ENCODE measurements around the gene IL7R.
A peak's percentile ranks its signal among the peaks of the same experiment; 100 is the strongest.
"Not testable (repeated sequence)": the region's sequence is repeated elsewhere in the genome, so short reads cannot be mapped to it uniquely, and the experiment has no call there.

Gene IL7R

DNA sequence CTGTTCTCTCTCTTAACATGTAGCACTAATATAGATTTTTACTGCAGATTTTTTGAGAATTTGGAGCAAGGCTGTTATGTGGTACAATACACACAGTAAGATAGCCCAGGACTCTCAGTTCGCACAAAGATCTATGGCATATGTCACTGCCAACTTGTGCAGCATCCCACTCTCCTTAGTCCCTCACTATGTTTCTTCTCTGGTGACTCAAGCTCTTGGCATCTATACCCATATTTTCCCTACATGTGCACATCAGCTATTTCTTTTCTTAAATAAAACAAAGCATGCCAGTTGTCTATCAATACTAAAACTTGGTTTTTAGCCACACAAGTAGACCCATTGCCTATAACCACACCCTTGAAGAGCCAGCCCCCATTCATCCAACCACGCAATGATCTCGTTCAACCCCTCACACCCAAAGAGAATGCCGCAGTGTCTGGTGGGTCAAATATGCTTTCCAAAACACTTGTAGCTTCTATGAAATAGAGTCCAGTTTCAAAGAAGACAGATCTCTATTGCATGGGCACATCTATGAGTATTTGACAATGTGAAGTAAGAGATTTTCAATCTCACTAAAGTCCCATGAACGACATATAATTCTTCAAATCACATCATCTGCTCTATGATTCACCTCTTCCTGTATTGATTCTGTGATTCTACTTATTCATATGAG, 18.2 kb upstream of the IL7R start:
- DNase-seq (ENCODE audit: low read depth in 2 of 2): no peak

DNA sequence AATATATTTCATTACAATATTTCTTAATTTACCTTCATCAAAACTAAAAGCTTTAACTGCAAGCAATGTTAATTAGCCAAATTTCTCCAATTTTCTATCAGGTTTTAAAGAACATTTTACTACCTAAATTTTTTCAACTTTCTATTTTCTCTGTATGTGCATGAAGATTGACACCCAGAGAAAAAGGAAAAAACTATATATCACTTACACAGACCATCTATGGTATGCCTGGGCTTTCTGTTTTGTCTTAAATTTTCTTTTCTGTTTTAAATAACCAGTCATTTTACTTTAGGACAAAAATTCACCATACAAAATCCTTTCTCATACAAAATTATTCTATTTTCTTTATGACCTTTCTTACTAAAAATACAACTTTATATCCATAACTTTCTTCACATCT, 13.8 kb upstream of the IL7R start:
- no peak for DNase-seq (ENCODE audit: low read depth in 2 of 2)

DNA sequence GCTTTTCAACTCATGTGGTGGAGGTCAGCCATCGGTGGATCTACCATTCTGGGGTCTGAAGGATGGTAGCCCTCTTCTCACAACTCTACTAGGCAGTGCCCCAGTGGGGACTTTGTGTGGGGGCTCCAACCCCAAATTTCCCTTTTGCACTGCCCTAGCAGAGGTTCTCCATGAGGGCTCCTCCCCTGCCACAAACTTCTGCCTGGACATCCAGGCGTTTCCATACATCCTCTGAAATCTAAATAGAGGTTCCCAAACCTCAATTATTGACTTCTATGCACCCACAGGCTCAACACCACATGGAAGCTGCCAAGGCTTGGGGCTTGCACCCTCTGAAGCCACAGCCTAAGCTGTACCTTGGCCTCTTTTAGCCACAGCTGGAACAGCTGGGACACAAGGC, 11.2 kb upstream of the IL7R start:
- DNase-seq (ENCODE audit: low read depth in 2 of 2): not testable (repeated sequence)

DNA sequence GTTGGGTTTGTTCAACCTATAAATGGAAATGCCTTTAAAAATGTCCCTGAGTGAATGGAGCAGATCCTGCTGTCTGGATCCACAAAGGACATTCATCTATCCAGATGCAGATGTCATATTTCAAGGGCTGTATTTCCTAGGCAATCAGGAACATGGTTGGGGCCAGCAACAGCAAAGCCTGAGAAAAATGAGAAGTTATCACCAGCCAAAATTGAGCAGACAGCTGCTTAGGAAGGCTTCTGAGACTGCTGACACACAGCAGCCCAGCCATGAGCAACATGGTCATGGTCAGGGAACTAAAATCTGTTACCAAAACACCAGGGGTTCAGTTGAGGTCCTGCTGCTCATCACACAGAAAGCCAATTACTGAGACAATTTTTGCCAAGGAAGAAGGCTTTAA, 9.2 kb upstream of the IL7R start:
- DNase-seq (ENCODE audit: low read depth in 2 of 2): no peak

DNA sequence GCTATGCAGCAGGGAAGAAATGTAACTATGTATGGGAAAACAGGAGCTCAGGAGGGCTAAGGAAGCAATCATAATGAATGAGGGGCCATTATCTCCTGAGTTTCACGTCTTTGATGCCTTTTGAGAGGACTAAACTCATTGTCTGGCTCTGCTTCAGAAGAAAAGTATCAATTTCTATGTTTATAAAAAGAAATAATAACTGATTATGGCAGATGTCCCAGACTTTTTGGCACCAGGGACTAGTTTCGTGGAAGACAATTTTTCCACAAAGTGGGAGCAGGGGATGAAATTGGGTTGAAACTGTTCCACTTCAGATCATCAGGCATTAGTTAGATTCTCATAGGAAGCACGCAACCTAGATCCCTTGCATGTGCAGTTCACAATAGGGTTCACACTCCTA, 8.7 kb upstream of the IL7R start:
- no peak for DNase-seq (ENCODE audit: low read depth in 2 of 2)

DNA sequence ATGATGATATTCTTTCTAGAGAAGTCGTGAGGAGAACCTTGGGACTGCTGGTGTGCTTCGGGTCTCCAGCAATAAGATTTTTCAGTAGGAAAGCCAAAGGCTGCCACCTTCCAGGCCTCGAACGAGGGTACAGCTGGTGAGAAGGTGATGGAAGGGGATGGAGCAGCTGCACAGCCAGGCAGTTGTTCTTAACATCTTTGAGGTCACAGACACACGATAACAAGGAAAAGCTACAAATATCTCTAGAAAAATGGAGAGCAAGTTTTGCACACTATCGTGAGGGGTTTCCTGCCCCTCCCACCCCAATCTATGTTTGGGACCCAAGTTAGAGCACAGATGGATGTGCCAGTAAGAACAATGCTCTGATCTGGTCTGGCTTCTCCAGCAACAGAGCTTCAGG, 6.8 kb upstream of the IL7R start:
- no peak for DNase-seq (ENCODE audit: low read depth in 2 of 2)

DNA sequence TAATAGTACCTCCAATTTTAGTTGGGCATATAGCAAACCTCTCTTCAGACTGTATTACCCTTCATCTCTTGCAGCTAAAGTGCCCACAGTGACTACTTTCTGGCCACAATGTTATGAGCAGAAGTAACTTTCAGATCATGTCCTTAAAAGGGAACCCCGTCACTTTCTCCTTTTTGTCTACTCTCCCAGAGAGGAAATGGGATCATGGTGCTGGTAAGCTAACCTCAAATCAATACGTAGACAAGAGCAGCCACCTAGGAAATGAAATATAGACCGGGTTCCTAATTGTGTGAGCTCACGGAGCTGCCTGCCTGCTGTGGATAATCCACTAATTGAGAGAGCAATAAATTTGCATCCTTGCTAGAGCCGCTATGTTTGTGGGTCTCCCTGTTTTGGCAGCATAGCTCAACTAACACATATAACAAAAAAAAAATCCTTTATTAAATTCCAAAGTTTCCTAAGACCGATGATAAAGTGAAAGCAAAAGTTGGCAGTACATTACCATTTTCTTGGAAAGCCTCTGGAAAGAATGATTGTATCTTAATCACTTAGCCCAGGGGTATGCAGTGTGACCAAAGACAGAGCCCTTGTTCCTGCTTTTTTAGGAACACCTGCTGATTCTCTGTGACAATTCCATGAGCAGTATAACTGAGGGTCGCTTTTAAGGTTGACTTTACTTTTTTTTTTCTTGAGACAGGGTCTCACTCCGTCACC, 5.6 kb upstream of the IL7R start:
- DNase-seq (ENCODE audit: low read depth in 2 of 2): no peak

DNA sequence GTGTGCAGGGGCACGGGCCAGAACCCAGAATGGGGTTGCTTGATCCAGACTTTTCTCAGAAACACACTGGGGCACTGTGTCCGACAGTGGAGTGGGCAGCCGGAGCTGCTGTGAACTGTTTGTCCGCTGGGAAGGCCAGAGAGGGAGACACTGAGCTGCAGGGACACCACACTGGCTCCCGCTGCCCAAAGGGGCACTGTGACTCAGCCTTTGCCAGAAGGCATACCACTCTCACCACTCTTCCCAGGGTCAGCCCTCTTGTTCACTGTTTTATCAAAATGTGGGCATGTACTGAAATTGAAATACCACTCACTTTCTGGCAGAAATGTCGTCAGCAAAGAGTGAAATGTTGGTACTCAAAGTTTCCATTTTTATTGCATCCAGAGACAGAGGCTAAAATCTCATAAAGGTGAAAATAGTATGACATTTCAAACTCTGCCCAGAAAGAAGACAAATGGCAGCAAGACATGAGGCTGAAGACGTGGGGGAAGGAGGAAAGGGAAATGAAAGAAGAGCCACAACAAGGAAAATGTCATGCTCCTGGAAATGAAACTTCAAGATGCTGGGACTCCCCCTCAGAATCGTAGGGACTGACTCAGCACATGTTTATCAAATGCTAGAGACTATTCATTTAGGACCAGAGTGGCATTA, 4.5 kb upstream of the IL7R start:
- DNase-seq (ENCODE audit: low read depth in 2 of 2): no peak

DNA sequence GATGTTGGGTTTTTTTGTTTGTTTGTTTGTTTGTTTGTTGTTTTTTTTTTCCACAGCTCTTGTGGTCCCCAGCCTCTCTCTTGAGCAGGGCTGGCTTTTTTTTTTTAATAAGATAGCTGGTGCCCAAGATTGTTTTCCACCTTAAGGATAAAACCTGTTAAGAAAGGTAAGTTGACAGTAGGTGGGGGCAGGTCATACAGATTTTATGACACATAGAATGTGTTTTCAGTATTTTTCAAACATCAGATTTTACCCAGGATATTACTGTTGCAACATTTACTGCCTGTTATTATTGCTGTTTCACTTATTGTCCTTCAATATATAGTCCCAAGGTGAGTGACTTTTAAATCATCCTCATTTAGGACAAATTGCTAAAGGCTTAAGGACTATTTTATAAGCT, 3.9 kb upstream of the IL7R start:
- DNase-seq (ENCODE audit: low read depth in 2 of 2): no peak

DNA sequence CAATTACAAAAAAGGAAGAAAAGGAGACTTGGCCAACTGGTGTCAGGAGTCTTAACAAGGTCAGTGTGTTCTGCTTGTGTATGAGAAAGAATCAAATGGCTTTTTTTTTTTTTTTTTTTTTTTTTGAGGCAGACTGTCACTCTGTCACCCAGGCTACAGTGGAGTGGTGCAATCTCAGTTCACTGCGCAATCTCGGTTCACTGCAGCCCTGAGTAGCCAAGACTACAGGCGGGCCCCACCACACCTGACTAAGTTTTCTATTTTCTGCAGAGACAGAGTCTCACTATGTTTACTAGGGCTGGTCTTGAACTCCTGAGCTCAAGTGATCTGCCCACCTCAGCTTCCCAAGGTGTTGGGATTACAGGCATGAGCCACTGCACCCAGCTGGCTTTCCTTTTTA, 3.1 kb upstream of the IL7R start:
- DNase-seq (ENCODE audit: low read depth in 2 of 2): peak in 1 of 2 experiments; percentile 34

DNA sequence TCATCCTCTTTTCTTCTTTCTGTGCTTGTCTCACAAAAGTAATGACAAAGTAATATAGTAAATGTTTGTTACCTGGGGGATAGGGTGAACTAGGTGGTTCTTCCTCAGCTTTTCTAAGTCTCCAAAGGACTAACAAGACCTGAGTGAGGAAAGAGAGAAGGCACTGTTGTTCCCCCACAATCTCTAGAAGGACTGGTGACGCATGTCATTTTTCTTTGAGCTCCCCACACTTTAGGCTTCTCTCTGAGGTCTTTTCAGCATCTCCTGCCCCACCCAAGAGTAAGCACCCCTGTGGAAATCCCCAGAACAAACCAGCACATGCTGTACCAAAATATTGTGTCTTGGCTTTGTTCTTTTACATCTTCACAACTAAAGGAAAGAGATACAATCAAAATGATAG, 2.4 kb upstream of the IL7R start:
- peak in 1 of 2 experiments; percentile 54 for DNase-seq (ENCODE audit: low read depth in 2 of 2)

DNA sequence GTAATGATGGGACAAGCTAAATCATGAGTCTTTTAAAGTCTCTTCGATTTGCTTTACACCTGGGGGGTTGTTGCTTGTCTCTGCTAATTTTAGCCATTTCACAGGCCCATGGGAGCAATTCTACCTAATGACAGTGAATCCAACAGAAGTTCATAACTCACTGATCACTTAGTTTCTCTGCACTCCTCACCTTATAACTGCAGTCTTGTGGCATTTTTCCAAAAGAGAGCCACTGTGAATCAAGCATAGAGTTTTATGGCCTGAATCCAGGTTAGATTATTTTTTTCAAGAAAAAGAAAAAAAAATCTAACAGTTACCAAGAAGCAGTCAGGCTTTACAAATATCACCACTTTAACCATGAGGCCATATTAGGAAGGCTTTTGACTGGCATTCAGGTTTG, 1.5 kb upstream of the IL7R start:
- DNase-seq (ENCODE audit: low read depth in 2 of 2): no peak

DNA sequence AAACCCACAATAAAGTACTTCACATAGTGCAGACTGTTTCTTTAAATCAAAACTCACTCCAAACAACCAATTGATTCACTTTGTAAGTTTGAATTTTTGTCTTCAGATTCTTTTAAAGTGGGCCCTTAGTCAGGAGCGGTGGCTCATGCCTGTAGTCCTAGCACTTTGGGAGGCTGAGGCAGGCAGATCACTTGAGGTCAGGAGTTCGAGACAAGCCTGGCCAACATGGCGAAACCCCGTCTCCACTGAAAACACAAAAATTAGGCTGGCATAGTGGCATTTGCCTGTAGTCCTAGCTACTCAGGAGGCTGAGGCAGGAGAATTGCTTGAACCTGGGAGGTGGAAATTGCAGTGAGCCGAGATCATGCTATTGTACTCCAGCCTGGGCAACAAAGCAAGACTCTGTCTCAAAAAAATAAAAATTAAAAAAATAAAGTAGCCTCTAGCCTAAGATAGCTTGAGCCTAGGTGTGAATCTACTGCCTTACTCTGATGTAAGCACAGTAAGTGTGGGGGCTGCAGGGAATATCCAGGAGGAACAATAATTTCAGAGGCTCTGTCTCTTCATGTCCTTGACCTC, 416 bp upstream of the IL7R start:
- DNase-seq (ENCODE audit: low read depth in 2 of 2): not testable (repeated sequence)

DNA sequence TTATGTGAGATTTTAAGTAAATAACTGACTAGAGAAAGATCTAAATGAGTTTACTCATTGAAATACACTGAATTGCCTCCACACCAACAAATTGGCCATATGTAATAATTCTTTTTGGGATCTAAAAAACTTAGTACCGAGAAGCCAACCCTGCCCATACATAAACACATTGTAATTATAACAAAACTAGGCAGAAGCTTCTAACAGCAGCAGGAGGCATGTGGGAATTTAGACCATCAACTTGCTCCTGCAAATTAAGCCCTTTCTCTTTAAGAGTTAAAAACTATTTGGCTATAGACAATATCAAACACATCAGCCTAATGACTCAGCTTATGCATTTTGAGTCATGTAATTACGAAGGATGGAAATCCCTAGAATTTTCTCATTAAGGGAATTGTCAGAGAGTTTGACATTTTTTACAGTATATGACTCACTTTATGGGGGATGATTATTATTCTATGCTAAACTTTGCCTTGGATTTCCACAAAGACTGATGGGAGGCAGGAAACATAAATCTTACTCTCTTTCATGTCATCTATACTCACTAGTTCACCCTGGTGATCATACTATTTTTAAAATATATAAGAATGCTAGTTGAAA, 1.0 kb downstream of the IL7R start:
- DNase-seq (ENCODE audit: low read depth in 2 of 2): no peak

DNA sequence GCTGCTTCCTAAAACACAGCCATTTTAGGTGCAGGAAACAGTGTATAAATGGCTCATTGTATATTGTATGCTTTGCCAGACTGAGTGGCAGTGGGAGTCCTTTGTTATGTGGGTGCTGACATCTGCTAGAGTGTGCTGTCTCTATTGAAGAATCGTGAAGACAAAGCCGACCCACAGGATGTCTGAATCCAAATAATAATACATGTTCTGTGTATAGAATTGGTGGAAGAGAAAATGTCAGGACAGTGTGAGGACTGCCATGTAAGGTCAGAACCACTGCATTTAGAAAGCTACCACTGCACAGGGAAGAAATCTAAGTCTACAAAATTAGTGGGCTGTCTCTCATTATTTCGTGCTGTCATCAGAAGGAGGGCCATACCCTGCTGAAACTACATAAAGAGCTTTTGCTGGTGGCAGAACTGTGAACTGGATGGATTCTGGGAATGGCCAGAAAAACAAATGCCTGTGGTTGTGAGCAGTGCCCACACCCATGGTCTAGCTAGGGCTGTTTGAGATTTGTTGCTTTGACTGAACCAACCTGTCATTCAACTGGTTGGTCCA, 2.5 kb downstream of the IL7R start:
- DNase-seq (ENCODE audit: low read depth in 2 of 2): no peak

DNA sequence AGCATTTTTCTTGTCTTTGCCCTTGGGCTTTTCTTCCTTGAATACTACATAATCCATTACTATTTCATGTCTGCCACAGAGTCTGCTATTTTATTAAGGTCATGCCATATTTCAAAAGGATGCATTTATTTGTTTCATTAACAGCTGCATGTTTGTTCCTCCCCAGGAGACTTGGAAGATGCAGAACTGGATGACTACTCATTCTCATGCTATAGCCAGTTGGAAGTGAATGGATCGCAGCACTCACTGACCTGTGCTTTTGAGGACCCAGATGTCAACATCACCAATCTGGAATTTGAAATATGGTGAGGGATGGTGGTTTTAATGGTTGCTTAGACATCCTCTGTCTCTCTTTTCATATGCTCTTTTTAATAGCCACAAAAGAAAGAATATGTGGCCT, 4.0 kb downstream of the IL7R start:
- no peak for DNase-seq (ENCODE audit: low read depth in 2 of 2)

DNA sequence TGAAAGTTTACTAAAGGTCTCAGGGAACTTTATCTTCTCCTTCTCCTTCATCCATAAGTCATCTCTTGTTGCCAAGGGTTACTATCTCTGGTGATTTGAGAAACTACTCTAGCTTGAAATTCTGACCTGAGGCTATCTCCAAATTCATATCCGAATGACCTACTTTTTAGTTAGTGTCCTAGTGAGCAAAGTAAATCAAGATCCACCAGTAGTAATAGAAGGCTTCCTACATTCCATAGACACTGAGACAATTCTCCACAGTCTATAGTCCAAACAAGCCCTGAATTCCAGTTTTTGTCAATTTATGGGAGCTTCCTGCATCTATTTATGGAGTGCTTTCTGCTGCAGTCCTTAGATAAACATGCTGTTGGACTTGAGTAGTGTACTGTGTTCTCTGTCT, 5.0 kb downstream of the IL7R start:
- DNase-seq (ENCODE audit: low read depth in 2 of 2): no peak

DNA sequence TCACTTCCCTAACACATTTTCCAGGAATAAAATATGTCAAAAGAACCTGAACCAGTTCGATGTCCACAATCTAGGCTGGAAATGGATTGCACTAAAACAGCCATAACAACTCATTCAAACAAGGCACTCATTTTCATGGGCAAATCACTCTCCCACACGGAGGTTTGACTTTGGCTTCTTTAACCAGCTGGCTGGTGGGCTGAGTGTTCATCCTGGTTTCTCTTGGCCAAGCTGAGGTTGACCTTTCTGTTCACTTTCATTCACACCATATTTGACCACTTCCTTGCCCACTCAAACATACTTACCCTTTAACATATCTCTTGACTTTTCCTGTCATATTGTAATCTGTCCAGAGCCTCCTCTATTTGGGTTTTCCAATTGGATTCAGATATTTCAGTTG, 5.4 kb downstream of the IL7R start:
- DNase-seq (ENCODE audit: low read depth in 2 of 2): no peak

DNA sequence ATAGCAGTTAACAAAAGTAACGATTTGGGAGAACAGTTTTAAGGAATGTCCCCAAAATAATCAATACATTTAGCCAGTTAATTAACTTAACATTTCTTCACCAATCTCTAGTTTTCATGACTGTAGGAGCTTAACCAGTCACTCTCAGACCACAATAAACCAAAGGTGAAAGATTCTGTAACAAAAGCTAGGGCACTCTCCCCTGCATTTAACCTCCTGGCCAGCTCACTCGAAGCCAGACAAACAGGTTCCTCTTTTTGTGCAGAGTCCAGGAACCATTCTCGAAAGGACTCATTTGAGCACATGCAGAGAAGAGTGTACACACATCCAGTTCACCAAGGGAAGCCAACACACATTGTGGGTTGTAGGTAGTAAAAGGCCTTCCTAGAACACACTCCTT, 6.5 kb downstream of the IL7R start:
- DNase-seq (ENCODE audit: low read depth in 2 of 2): no peak

DNA sequence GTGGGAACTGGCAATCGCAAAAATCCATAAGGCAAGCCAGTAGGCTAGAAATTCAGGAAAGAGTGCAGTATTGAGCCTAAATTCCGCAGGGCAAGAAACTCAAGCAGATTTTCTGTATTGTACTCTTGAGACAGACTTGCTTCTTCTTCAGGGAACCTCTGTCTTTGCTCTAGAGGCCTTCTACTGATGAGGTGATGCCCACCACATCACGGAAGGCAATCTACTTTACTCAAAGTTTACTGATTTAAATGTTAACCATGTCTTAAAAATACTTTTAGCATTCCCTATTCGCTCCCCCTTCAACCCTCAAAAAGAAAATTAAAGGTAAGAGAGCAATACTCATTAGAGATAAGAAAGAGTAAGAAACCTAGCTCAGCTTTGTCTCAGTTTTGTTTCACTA, 11.3 kb downstream of the IL7R start:
- no peak for DNase-seq (ENCODE audit: low read depth in 2 of 2)

DNA sequence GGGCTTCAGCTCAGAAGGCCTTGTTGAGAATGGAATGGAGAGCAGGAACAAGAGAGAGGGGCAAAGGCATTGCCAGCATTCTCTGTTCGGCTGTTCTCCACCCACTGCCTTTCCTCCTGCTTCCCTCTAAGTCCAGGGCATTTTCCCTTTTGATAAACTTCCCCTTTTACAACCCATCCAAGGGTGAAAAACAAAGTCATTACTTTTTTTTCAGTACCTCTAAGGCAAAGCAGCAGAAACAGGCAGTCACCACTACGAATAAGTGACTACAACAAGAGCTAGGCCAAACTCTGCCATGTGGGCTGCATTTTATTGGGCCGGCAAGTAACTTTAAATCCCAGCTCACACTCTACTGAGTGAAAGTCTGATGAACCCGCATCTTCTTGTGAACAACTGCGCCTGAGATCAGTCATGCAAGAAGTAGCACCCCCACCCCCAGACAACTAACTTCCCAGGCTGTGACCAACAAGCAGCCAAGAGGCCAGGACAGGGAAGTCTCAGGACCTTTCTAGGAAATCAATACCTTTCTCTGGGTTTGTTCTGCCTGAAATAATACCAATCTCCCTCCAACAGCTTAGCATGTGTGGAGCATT, 13.1 kb downstream of the IL7R start:
- no peak for DNase-seq (ENCODE audit: low read depth in 2 of 2)

DNA sequence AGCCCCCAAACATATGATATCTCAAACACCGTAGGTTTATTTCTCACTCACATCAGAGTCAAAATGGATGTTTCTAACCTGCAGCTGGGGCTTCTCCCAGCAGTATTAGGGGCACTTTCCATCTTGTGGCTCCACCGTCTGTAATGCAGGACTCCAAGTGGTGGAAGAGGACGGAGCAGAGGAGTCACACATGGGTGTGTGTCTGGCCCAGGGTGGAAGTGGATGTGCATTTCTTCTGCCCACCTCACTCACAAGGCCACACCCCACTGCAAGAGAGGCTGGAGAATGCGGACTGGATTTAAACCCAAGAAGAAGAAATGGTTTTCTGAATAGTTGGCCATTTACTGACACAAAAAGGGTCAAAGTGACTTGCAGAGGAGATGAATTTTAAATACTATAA, 13.9 kb downstream of the IL7R start:
- no peak for DNase-seq (ENCODE audit: low read depth in 2 of 2)
